HepG2 (cell line): ENCODE results near the gene KRABD2.

Experiments
- CBX5 ChIP-seq: sonication (generic); formaldehyde crosslinking; IDR thresholded peaks from 2 replicates; pipeline ENCODE4 v1.4.0; 2020; ENCODE audit warnings: missing genetic modification reagents, borderline replicate concordance
- ELF4 ChIP-seq: sonication (generic); formaldehyde crosslinking; IDR thresholded peaks from 2 replicates; pipeline ENCODE4 v1.5.0; 2020; ENCODE audit warnings: missing genetic modification reagents, mild to moderate bottlenecking, moderate library complexity, borderline replicate concordance
- KDM4B ChIP-seq: sonication (generic); formaldehyde crosslinking; IDR thresholded peaks from 2 replicates; pipeline ENCODE4 v1.4.0; 2020; ENCODE audit warnings: missing genetic modification reagents
- KDM5B ChIP-seq: sonication (generic); formaldehyde crosslinking; IDR thresholded peaks from 2 replicates; pipeline ENCODE4 v1.4.0; 2020; ENCODE audit warnings: missing genetic modification reagents, mild to moderate bottlenecking, borderline replicate concordance
- KLF16 ChIP-seq, 2 experiments: sonication (generic) in 1 of 2; formaldehyde crosslinking in 1 of 2; IDR thresholded peaks; 2 replicates each; pipeline versions ENCODE4 v1.6.1 to v1.8.0; 2016 to 2023; ENCODE audit warnings: missing genetic modification reagents in 2 of 2, missing compliant biosample characterization in 1 of 2
- NFRKB ChIP-seq: fragments of 450-650 bp; IDR thresholded peaks from 2 replicates; pipeline ENCODE4 v1.6.1; 2017
- ONECUT2 ChIP-seq: sonication (generic); formaldehyde crosslinking; IDR thresholded peaks from 2 replicates; pipeline ENCODE4 v1.4.0; 2020; ENCODE audit warnings: missing genetic modification reagents
- PTBP1 ChIP-seq: fragments of 200-400 bp; formaldehyde crosslinking; IDR thresholded peaks from 2 replicates; pipeline ENCODE4 v1.6.1; 2018; ENCODE audit warnings: low read length, low read depth; ENCODE audit not compliant: poor library complexity, severe bottlenecking
- RAD51 ChIP-seq: fragments of 450-650 bp; IDR thresholded peaks from 2 replicates; pipeline ENCODE4 v1.6.1; 2016; ENCODE audit warnings: borderline replicate concordance
- RCOR2 ChIP-seq: IDR thresholded peaks from 2 replicates; pipeline ENCODE4 v1.6.1; 2016; ENCODE audit warnings: missing biosample characterization, missing genetic modification reagents
- RORA ChIP-seq: sonication (generic); formaldehyde crosslinking; IDR thresholded peaks from 2 replicates; pipeline ENCODE4 v1.5.0; 2020; ENCODE audit warnings: mild to moderate bottlenecking, missing genetic modification reagents, moderate library complexity
- RXRA ChIP-seq: sonication (generic); formaldehyde crosslinking; IDR thresholded peaks from 2 replicates; pipeline ENCODE4 v1.5.1; 2020; ENCODE audit warnings: missing genetic modification reagents
- ZKSCAN1 ChIP-seq: fragments of 150-350 bp; IDR thresholded peaks from 2 replicates; pipeline ENCODE4 v1.6.1; 2014; ENCODE audit warnings: low read length
- ZNF510 ChIP-seq: sonication (generic); formaldehyde crosslinking; IDR thresholded peaks from 2 replicates; pipeline ENCODE4 v1.4.0; 2020; ENCODE audit warnings: low read depth, mild to moderate bottlenecking, missing genetic modification reagents
- ZNF577 ChIP-seq: sonication (generic); formaldehyde crosslinking; IDR thresholded peaks from 2 replicates; pipeline ENCODE4 v1.4.0; 2020; ENCODE audit warnings: mild to moderate bottlenecking, low read depth, missing genetic modification reagents, borderline replicate concordance
- ZNF629 ChIP-seq: sonication (generic); formaldehyde crosslinking; conservative IDR thresholded peaks from 2 replicates; pipeline ENCODE4 v1.5.0; 2020; ENCODE audit warnings: missing genetic modification reagents
- ZNF761 ChIP-seq: sonication (generic); formaldehyde crosslinking; conservative IDR thresholded peaks from 2 replicates; pipeline ENCODE4 v1.4.0; 2020; ENCODE audit warnings: mild to moderate bottlenecking, missing genetic modification reagents
- TF ChIP-seq, protein P1 (sequence below): sonication (generic); formaldehyde crosslinking; conservative IDR thresholded peaks from 2 replicates; pipeline ENCODE4 v1.4.0; 2020; ENCODE audit warnings: missing genetic modification reagents
- TF ChIP-seq, protein P2 (sequence below): sonication (generic); formaldehyde crosslinking; IDR thresholded peaks from 2 replicates; pipeline ENCODE4 v1.9.0; 2022; ENCODE audit warnings: missing genetic modification reagents, mild to moderate bottlenecking, borderline replicate concordance
- TF ChIP-seq, protein P3 (sequence below): sonication (generic); formaldehyde crosslinking; IDR thresholded peaks from 2 replicates; pipeline ENCODE4 v1.5.0; 2020; ENCODE audit warnings: missing genetic modification reagents, mild to moderate bottlenecking, borderline replicate concordance
- TF ChIP-seq, protein P4 (sequence below): sonication (generic); formaldehyde crosslinking; IDR thresholded peaks from 2 replicates; pipeline ENCODE4 v1.4.0; 2020; ENCODE audit warnings: mild to moderate bottlenecking, missing genetic modification reagents
- TF ChIP-seq, protein P5 (sequence below): sonication (generic); formaldehyde crosslinking; IDR thresholded peaks from 2 replicates; pipeline ENCODE4 v1.8.1; 2023; ENCODE audit warnings: mild to moderate bottlenecking, missing genetic modification reagents, borderline replicate concordance
- TF ChIP-seq, protein P6 (sequence below): sonication (generic); formaldehyde crosslinking; IDR thresholded peaks from 2 replicates; pipeline ENCODE4 v1.4.0; 2020; ENCODE audit warnings: missing genetic modification reagents

The KRABD2 gene

DNA sequence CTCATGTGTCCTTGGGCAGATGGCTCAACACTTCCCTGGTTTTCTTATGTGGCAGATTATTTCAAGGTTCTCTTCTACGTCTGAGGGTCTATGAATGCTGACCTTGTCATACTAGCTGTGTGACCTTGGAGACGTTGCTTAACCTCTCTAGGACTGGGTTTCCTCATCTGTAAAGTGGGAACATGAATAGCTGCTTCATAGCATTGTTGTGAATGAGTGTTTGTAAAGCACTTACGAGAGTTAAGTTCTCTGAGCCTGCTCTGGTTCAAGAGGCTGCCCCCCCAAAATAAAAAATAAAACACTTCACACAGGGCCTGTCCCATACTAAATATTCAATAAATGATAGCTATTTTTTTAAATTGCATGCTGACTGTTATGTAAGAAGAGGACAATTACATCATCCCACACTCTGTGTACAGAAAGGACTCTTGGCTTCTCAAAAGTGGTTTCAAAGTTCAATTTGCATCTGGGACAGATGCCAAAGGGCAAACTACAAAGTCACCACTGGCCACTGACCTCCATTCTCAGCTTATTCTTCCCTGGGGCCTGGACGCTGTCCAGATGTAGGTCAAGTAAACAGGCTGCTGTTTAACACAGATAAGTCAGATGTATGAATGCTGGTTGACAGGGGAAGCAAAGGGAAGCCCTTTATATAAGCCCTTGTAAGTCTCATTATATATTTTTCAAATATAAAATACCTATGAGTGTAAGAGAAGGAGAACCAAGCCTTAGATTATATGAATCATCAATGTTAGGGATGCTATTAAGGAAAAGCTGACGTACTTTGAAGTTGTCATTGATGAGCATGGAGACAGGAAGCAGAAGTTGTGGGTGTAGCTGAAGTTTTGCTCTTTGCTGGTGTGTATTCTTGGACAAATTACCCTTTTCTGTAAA is 43.8 kb upstream of the KRABD2 start (continued):
- TF ChIP-seq KDM5B (no peak), KDM4B (no peak), ONECUT2 (CRISPR knock-in tag) (no peak), NFRKB (no peak), ZNF577 (CRISPR knock-in tag) (no peak), RORA (peak; percentile 99), PTBP1 (no peak), ZNF510 (CRISPR knock-in tag) (no peak), RAD51 (no peak), ZNF761 (CRISPR knock-in tag) (no peak), ELF4 (CRISPR knock-in tag) (no peak), RCOR2 (CRISPR knock-in tag) (peak; percentile 95), ZKSCAN1 (no peak; the same call in 1 of the 2 replicates), CBX5 (CRISPR knock-in tag) (peak; percentile 50; the same call in 1 of the 2 replicates), KLF16 (CRISPR knock-in tag; IDR thresholded peaks at IDR 0.05) (peak in 1 of 2 experiments; percentile 95; a peak in 2 of 4 replicates), RXRA (peak; percentile 95; the same call in 1 of the 2 replicates), ZNF629 (peak; percentile 90)
- TF ChIP-seq, protein P1, sequence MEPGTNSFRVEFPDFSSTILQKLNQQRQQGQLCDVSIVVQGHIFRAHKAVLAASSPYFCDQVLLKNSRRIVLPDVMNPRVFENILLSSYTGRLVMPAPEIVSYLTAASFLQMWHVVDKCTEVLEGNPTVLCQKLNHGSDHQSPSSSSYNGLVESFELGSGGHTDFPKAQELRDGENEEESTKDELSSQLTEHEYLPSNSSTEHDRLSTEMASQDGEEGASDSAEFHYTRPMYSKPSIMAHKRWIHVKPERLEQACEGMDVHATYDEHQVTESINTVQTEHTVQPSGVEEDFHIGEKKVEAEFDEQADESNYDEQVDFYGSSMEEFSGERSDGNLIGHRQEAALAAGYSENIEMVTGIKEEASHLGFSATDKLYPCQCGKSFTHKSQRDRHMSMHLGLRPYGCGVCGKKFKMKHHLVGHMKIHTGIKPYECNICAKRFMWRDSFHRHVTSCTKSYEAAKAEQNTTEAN (CRISPR knock-in tag) = peak; percentile 79; the same call in 1 of the 2 replicates
- TF ChIP-seq, protein P2, sequence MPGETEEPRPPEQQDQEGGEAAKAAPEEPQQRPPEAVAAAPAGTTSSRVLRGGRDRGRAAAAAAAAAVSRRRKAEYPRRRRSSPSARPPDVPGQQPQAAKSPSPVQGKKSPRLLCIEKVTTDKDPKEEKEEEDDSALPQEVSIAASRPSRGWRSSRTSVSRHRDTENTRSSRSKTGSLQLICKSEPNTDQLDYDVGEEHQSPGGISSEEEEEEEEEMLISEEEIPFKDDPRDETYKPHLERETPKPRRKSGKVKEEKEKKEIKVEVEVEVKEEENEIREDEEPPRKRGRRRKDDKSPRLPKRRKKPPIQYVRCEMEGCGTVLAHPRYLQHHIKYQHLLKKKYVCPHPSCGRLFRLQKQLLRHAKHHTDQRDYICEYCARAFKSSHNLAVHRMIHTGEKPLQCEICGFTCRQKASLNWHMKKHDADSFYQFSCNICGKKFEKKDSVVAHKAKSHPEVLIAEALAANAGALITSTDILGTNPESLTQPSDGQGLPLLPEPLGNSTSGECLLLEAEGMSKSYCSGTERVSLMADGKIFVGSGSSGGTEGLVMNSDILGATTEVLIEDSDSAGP (CRISPR knock-in tag) = no peak
- TF ChIP-seq, protein P3, sequence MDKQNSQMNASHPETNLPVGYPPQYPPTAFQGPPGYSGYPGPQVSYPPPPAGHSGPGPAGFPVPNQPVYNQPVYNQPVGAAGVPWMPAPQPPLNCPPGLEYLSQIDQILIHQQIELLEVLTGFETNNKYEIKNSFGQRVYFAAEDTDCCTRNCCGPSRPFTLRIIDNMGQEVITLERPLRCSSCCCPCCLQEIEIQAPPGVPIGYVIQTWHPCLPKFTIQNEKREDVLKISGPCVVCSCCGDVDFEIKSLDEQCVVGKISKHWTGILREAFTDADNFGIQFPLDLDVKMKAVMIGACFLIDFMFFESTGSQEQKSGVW (CRISPR knock-in tag) = no peak
- TF ChIP-seq, protein P4, sequence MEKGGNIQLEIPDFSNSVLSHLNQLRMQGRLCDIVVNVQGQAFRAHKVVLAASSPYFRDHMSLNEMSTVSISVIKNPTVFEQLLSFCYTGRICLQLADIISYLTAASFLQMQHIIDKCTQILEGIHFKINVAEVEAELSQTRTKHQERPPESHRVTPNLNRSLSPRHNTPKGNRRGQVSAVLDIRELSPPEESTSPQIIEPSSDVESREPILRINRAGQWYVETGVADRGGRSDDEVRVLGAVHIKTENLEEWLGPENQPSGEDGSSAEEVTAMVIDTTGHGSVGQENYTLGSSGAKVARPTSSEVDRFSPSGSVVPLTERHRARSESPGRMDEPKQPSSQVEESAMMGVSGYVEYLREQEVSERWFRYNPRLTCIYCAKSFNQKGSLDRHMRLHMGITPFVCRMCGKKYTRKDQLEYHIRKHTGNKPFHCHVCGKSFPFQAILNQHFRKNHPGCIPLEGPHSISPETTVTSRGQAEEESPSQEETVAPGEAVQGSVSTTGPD (CRISPR knock-in tag) = no peak
- TF ChIP-seq, protein P5, sequence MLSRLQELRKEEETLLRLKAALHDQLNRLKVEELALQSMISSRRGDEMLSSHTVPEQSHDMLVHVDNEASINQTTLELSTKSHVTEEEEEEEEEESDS (CRISPR knock-in tag) = 0 out of 2 replicates have a peak, but pooled peaks have one; percentile 55
- TF ChIP-seq, protein P6, sequence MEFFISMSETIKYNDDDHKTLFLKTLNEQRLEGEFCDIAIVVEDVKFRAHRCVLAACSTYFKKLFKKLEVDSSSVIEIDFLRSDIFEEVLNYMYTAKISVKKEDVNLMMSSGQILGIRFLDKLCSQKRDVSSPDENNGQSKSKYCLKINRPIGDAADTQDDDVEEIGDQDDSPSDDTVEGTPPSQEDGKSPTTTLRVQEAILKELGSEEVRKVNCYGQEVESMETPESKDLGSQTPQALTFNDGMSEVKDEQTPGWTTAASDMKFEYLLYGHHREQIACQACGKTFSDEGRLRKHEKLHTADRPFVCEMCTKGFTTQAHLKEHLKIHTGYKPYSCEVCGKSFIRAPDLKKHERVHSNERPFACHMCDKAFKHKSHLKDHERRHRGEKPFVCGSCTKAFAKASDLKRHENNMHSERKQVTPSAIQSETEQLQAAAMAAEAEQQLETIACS (CRISPR knock-in tag) = no peak
